Stomach smooth muscle (tissue), 2 donors: ENCODE data around the gene GPR6.

Source experiments
- H3K27ac ChIP-seq: one replicate; pipeline ENCODE4 v1.7.0; 2013; ENCODE audit warnings: mild to moderate bottlenecking, low read length, inconsistent platforms
- H3K27me3 ChIP-seq, 2 donors: one replicate each; pipeline ENCODE4 v1.7.0; 2013; ENCODE audit warnings: low read length in 2 of 2; ENCODE audit not compliant: insufficient read depth in 2 of 2, control insufficient read depth in 1 of 2
- H3K36me3 ChIP-seq, 2 donors: one replicate each; pipeline ENCODE4 v1.7.0; 2013; ENCODE audit warnings: low read length in 2 of 2; ENCODE audit not compliant: control insufficient read depth in 2 of 2, insufficient read depth in 2 of 2
- H3K4me1 ChIP-seq: one replicate; pipeline ENCODE4 v1.7.0; 2013; ENCODE audit warnings: low read length; ENCODE audit not compliant: control insufficient read depth, insufficient read depth
- H3K4me3 ChIP-seq, 2 donors: one replicate each; pipeline ENCODE4 v1.7.0; 2013; ENCODE audit warnings: low read length in 2 of 2
- H3K9ac ChIP-seq, 2 donors: one replicate each; pipeline ENCODE4 v1.7.0; 2013; ENCODE audit warnings: low read length in 2 of 2, mild to moderate bottlenecking in 1 of 2
- H3K9me3 ChIP-seq, 2 donors: one replicate each; pipeline ENCODE4 v1.7.0; 2013; ENCODE audit warnings: low read length in 2 of 2; ENCODE audit not compliant: control insufficient read depth in 2 of 2
- donor health status: healthy.
- donor health status: Pancreatic carcinoma.

GPR6 gene

DNA sequence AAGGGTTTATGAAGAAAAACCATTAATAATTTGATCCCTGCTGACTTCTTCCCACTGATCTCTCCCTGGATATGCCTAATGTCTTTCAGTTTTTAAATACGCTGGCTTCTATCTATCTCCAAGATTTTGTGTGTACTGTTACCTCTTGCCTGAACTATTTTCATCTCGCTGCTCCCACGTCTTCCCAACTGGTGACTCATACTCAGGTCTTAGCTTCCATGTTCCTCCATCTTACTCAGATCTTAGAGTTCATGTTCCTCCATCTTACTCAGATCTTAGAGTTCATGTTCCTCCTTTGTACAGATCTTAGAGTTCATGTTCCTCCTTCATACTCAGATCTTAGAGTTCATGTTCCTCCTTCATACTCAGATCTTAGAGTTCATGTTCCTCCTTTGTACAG, 21.6 kb downstream of the GPR6 start:
- Histone ChIP-seq H3K27ac (no peak overlapping the region), H3K27me3 (no peaks in the 10 kb centered on the region), H3K9me3 (no peaks in the 10 kb centered on the region), H3K4me1 (no peaks in the 10 kb centered on the region), H3K4me3 (no peak overlapping the region), H3K9ac (no peak overlapping the region), H3K36me3 (no peaks in the 10 kb centered on the region)

DNA sequence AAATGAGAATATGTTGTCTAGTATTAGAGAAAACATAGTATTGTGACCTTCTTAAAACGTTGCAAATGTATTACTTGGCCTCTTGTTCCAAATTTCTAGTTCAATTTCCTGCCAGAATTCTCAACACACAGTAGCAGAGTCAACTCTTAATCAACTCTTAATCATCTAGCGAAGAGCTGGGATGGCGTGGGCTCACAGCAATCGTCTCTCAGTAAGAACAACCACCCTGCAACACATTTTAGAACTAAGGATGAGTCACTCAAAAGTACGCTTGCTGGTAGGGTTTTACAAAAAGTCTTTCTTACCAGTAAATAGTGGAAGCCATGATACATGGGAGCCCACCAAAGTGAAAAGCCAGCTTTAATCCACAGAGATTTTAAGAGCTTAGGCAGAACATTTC, 24.6 kb downstream of the GPR6 start:
- Histone ChIP-seq H3K9me3 (no peaks in the 10 kb centered on the region), H3K4me1 (no peaks in the 10 kb centered on the region), H3K27ac (no peak overlapping the region), H3K4me3 (no peak overlapping the region), H3K9ac (no peak overlapping the region), H3K27me3 (no peaks in the 10 kb centered on the region), H3K36me3 (no peaks in the 10 kb centered on the region)

GRCh38 chr6:110013386-110013785, 35.3 kb downstream of the GPR6 start:
- H3K9me3 ChIP-seq: peaks cover 0 to 3% of the 10 kb centered on the region in 2 donors
- no peak overlapping the region for H3K4me3 ChIP-seq
- no peaks in the 10 kb centered on the region for H3K27me3 ChIP-seq
- H3K9ac ChIP-seq: no peak overlapping the region
- no peaks in the 10 kb centered on the region for H3K36me3 ChIP-seq
- no peak overlapping the region for H3K27ac ChIP-seq
- H3K4me1 ChIP-seq: no peaks in the 10 kb centered on the region

GRCh38 chr6:110015206-110015605, 37.1 kb downstream of the GPR6 start:
- no peak overlapping the region for H3K9ac ChIP-seq
- no peaks in the 10 kb centered on the region for H3K36me3 ChIP-seq
- peaks cover 0 to 3% of the 10 kb centered on the region in 2 donors for H3K9me3 ChIP-seq
- H3K4me1 ChIP-seq: no peaks in the 10 kb centered on the region
- no peaks in the 10 kb centered on the region for H3K27me3 ChIP-seq
- H3K4me3 ChIP-seq: no peak overlapping the region
- no peak overlapping the region for H3K27ac ChIP-seq

- H3K27ac ChIP-seq: no peak overlapping the region
- H3K4me1 ChIP-seq: no peaks in the 10 kb centered on the region
- H3K4me3 ChIP-seq: no peak overlapping the region
- no peaks in the 10 kb centered on the region for H3K27me3 ChIP-seq
- no peak overlapping the region for H3K9ac ChIP-seq
- peaks cover 0 to 3% of the 10 kb centered on the region in 2 donors for H3K9me3 ChIP-seq
- H3K36me3 ChIP-seq: no peaks in the 10 kb centered on the region
Measured at GRCh38 chr6:110017306-110017705, 39.2 kb downstream of the GPR6 start.

DNA sequence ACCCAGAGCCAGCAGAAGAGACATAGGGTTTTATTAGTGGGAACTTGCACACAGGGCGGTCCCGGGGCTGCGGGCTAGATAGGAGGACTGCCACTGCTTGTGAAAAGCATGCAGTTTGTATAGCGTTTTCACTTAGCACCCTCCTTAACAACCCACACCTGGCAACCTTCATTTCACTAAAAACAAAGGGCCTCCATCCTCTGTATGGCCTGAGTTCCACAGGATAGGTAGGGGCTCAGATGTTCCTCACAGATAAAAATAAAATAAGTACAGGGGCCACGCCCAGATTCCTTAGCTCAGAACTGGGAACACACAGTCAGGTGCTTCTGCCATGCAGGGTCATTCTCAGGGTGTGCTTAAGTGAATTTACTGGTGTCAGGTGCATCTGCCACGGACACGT, 39.8 kb downstream of the GPR6 start:
- Histone ChIP-seq H3K27me3 (no peaks in the 10 kb centered on the region), H3K4me1 (no peaks in the 10 kb centered on the region), H3K36me3 (no peaks in the 10 kb centered on the region), H3K9ac (no peak overlapping the region), H3K4me3 (no peak overlapping the region), H3K9me3 (peaks cover 0 to 3% of the 10 kb centered on the region in 2 donors), H3K27ac (no peak overlapping the region)

DNA sequence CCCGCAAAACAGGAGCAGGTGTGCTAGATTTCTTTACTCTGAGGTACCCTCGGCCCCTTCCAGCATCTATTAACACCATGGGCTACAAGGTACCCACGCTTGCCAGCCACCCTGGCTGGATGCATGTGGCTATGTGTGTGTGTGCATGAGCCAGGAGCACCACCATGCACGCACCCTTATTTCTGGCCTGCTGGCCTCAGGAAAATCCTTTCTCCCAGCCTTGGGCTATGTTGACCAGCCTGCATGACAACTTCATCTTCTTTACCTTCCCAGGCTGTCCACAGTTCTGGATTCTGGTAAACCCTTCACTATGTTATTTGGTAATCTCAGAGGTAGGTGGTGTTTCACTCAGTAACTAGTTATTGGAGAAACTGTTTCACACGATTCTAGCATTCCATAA, 40.4 kb downstream of the GPR6 start:
- Histone ChIP-seq H3K36me3 (no peaks in the 10 kb centered on the region), H3K9ac (no peak overlapping the region), H3K4me3 (no peak overlapping the region), H3K27ac (no peak overlapping the region), H3K4me1 (no peaks in the 10 kb centered on the region), H3K9me3 (peaks cover 0 to 2% of the 10 kb centered on the region in 2 donors), H3K27me3 (no peaks in the 10 kb centered on the region)

- Histone ChIP-seq H3K36me3 (no peaks in the 10 kb centered on the region), H3K9me3 (no peaks in the 10 kb centered on the region), H3K9ac (no peak overlapping the region), H3K4me1 (no peaks in the 10 kb centered on the region), H3K4me3 (no peak overlapping the region), H3K27ac (no peak overlapping the region), H3K27me3 (no peaks in the 10 kb centered on the region)
Measured at GRCh38 chr6:110020888-110021287, 42.8 kb downstream of the GPR6 start.

GRCh38 chr6:110029144-110029543, 51.0 kb downstream of the GPR6 start:
- Histone ChIP-seq H3K4me3 (no peak overlapping the region), H3K4me1 (no peaks in the 10 kb centered on the region), H3K9ac (no peak overlapping the region)

More at GRCh38 chr6:110029144-110029543, 51.0 kb downstream of the GPR6 start:
- no peaks in the 10 kb centered on the region for H3K27me3 ChIP-seq
- no peak overlapping the region for H3K27ac ChIP-seq
- no peaks in the 10 kb centered on the region for H3K9me3 ChIP-seq
- no peaks in the 10 kb centered on the region for H3K36me3 ChIP-seq
